GM12875 (cell line): Measurements from ENCODE around the gene TSEN15.
"Not testable (repeated sequence)": the region's sequence is repeated elsewhere in the genome, so short reads cannot be mapped to it uniquely, and the experiment has no call there.

Experiments
- H3K4me3 ChIP-seq: one replicate; pipeline ENCODE4 v1.5.1; 2011; ENCODE audit warnings: low read depth, low read length, control low read depth
- CTCF ChIP-seq: IDR thresholded peaks from 2 replicates; pipeline ENCODE4 v1.5.1; 2011; ENCODE audit warnings: low read depth, mild to moderate bottlenecking, control low read depth, inconsistent platforms, low read length, moderate library complexity, borderline replicate concordance; ENCODE audit not compliant: insufficient read depth

The TSEN15 gene

GRCh38 chr1:184096005-184096404 lies 44.5 kb downstream of the TSEN15 start:
- TF ChIP-seq CTCF = no peak
- no peak overlapping the region for H3K4me3 ChIP-seq

DNA sequence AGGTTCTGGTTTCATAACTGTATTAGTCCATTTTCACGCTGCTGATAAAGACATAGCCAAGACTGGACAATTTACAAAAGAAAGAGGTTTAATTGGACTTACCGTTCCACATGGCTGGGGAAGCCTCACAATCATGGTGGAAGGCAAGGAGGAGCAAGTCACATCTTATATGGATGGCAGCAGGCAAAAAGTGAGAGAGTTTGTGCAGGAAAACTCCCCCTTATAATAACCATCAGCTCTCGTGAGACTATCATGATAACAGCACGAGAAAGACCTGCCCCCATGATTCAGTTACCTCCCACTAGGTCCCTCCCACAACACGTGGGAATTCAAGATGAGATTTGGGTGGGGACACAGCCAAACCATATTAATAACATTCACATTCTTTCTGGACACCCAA lies 45.0 kb downstream of the TSEN15 start:
- H3K4me3 ChIP-seq = not testable (repeated sequence)

GRCh38 chr1:184101141-184101540 lies 49.6 kb downstream of the TSEN15 start:
- no peak for TF ChIP-seq CTCF
- H3K4me3 ChIP-seq = no peak overlapping the region

GRCh38 chr1:184101571-184101970 lies 50.0 kb downstream of the TSEN15 start:
- no peak overlapping the region for H3K4me3 ChIP-seq
- no peak for TF ChIP-seq CTCF

DNA sequence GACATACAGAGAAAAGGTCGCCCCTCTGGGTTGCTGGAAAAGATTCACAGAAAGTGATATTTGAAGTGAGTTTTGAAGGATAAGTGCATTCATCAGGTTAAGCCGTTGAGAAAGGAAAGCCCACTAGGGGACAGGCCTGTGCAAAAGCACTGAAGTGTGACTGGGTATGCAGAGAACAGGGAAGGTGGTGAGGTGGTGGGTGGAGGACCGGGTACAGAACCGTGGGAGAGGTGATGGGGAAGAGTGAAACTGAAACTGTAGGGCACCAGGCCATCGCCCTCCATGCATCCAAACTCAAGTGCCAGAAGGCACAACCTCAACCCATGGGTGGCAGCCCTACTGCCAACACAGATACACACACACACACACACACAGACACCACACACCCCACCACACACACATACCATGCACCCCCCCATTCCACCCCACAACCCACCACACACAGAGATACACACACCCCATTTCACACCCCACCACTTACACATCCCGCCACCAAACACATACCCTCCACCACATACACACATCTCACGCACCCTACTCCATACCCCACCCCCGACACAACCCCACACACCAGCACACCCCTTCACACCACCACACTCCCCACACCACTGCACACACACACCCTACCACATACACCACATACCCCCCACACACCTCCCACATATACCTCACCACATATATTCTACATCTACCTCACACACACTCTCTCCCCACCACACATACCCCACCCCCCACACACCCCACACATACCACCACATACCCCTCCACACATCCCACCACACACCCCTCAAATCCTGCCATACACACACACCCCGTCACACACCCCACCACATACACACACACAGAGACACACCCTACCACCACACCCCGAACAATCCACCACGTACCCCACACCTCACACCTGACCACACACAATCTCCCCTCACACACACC lies 59.0 kb downstream of the TSEN15 start:
- no peak for TF ChIP-seq CTCF

GRCh38 chr1:184112176-184112948 lies 60.8 kb downstream of the TSEN15 start:
- H3K4me3 ChIP-seq = no peak overlapping the region
- TF ChIP-seq CTCF = no peak

More for the DNA sequence above, 59.0 kb downstream of the TSEN15 start:
- H3K4me3 ChIP-seq = no peak overlapping the region

DNA sequence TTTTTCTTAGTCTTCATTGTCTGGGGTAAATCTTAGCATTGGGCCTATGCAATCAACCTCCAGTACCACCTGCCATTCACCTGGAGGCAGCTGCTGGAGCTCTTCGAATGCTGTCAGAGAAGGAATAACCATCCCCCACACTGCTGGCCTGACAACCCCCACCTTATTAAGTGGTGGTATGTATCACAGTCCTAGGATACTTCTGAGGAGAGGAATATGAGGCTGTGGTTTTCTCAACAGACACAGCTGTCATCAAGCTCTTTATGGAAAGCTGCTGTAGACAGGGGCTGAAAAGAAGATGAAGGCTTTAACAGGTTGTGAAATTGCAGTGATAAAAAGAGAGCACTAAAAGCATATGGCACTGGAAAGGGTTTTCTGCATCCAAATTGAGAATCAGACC lies 61.7 kb downstream of the TSEN15 start:
- no peak for TF ChIP-seq CTCF
- no peak overlapping the region for H3K4me3 ChIP-seq
